HEK293 (cell line): ENCODE data around the gene KLHL25.

Experiments used
- CTCF ChIA-PET: fragments of 350-600 bp; formaldehyde crosslinking; extraction: SDS; loops from one replicate; lab custom pipeline; 2021; ENCODE audit warnings: antibody characterized with exemption; lab: Yijun Ruan, JAX
- POLR2A ChIA-PET: fragments of 300-600 bp; formaldehyde crosslinking; extraction: SDS; loops from one replicate; lab custom pipeline; 2020; ENCODE audit warnings: antibody characterized with exemption, inconsistent platforms; lab: Yijun Ruan, JAX
- H3K27ac ChIP-seq: fragments of 200-500 bp; sonication (Bioruptor generic); 2 replicates; pipeline ENCODE4 v1.5.1; 2014; ENCODE audit warnings: low read depth, low read length, control low read depth, inconsistent platforms; ENCODE audit errors: extremely low read depth
- H3K36me3 ChIP-seq, 2 experiments: fragments of 200-500 bp in 1 of 2; sonication (Bioruptor generic) in 1 of 2; 1 replicate in 1 of 2; 2 replicates in 1 of 2; pipeline ENCODE4 v1.5.1; 2014 to 2017; ENCODE audit warnings: inconsistent platforms in 2 of 2, low read length in 2 of 2; ENCODE audit not compliant: control insufficient read depth in 2 of 2, insufficient read depth in 1 of 2
- H3K4me1 ChIP-seq: fragments of 200-500 bp; sonication (Bioruptor generic); 2 replicates; pipeline ENCODE4 v1.5.1; 2014; ENCODE audit warnings: mild to moderate bottlenecking, low read length, inconsistent platforms; ENCODE audit not compliant: control insufficient read depth, insufficient read depth
- H3K4me3 ChIP-seq: 2 replicates; pipeline ENCODE4 v1.5.1; 2011; ENCODE audit warnings: low read depth, mild to moderate bottlenecking, control low read depth, low read length, moderate library complexity
- H3K9me3 ChIP-seq: fragments of 200-500 bp; sonication (Bioruptor generic); 2 replicates; pipeline ENCODE4 v1.5.1; 2014; ENCODE audit warnings: low read depth, low read length, inconsistent platforms; ENCODE audit not compliant: control insufficient read depth, insufficient read depth
- GLI4 ChIP-seq: fragments of 450-650 bp; formaldehyde crosslinking; IDR thresholded peaks from 2 replicates; pipeline ENCODE4 v1.5.1; 2016; ENCODE audit warnings: missing biosample characterization, missing genetic modification characterization
- GLIS1 ChIP-seq: fragments of 450-650 bp; formaldehyde crosslinking; IDR thresholded peaks from 2 replicates; pipeline ENCODE4 v1.5.1; 2016; ENCODE audit warnings: missing biosample characterization, missing genetic modification characterization
- ZNF16 ChIP-seq: fragments of 450-650 bp; formaldehyde crosslinking; IDR thresholded peaks from 2 replicates; pipeline ENCODE4 v1.5.1; 2016; ENCODE audit warnings: low read depth, missing biosample characterization, missing genetic modification characterization
- ZNF394 ChIP-seq: fragments of 450-650 bp; formaldehyde crosslinking; IDR thresholded peaks from 2 replicates; pipeline ENCODE4 v1.5.1; 2016; ENCODE audit warnings: missing biosample characterization, missing genetic modification characterization, mild to moderate bottlenecking, moderate library complexity, borderline replicate concordance
- ZNF548 ChIP-seq: fragments of 450-650 bp; formaldehyde crosslinking; IDR thresholded peaks from 2 replicates; pipeline ENCODE4 v1.5.1; 2016; ENCODE audit warnings: missing biosample characterization, missing genetic modification characterization
- ZNF558 ChIP-seq: fragments of 450-650 bp; formaldehyde crosslinking; IDR thresholded peaks from 2 replicates; pipeline ENCODE4 v1.5.1; 2016; ENCODE audit warnings: missing biosample characterization, missing genetic modification characterization
- ZNF76 ChIP-seq: fragments of 450-650 bp; formaldehyde crosslinking; IDR thresholded peaks from 2 replicates; pipeline ENCODE4; 2016; ENCODE audit warnings: low read depth, missing biosample characterization, missing genetic modification characterization, borderline replicate concordance
- ZNF768 ChIP-seq: fragments of 450-650 bp; formaldehyde crosslinking; IDR thresholded peaks from 2 replicates; pipeline ENCODE4 v1.5.1; 2018; ENCODE audit warnings: missing biosample characterization, mild to moderate bottlenecking, missing genetic modification characterization
- TF ChIP-seq, protein P1 (sequence below): fragments of 450-650 bp; formaldehyde crosslinking; optimal IDR thresholded peaks from 2 replicates; pipeline ENCODE3; 2016; ENCODE audit warnings: missing biosample characterization, mild to moderate bottlenecking, missing genetic modification characterization
- TF ChIP-seq, protein P2 (sequence below): fragments of 450-650 bp; formaldehyde crosslinking; IDR thresholded peaks from 2 replicates; pipeline ENCODE4 v1.5.1; 2016; ENCODE audit warnings: missing biosample characterization, missing genetic modification characterization
- TF ChIP-seq, protein P3 (sequence below): fragments of 450-650 bp; formaldehyde crosslinking; IDR thresholded peaks from 2 replicates; pipeline ENCODE4 v1.5.1; 2016; ENCODE audit warnings: missing biosample characterization, missing genetic modification characterization, borderline replicate concordance
- TF ChIP-seq, protein P4 (sequence below): fragments of 450-650 bp; formaldehyde crosslinking; IDR thresholded peaks from 2 replicates; pipeline ENCODE4 v1.5.1; 2016; ENCODE audit warnings: missing biosample characterization, missing genetic modification characterization

The KLHL25 gene

DNA sequence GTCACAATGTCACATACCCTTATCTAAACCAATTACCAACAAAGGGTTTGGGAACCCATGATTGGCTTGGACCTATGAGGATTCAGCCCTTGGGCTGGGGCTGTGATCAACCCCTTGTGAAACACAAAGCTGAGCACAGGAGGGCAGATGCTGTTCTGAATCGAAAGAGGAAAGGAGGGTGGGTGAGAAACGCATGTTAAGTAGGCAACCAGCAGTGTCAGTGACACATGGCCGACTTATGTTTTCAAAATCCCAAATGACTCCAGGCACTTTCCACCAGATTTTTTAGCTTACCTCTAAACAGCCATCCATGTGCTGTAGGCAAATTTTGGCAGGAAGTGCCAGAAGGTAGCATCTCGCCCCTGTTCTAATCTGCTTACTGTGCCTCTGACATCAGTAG is 34.1 kb upstream of the KLHL25 start:
- CTCF ChIA-PET: interaction anchor here (1.2 to 1.4 kb wide), 2 partner anchors 11 to 99 kb away, joined by 4 to 5 read pairs; no protein-coding TSS in a partner anchor
- POLR2A ChIA-PET: no interaction called here
- Histone ChIP-seq H3K27ac (no peak overlapping the region), H3K36me3 (no peaks in the 10 kb centered on the region), H3K4me3 (no peak overlapping the region), H3K4me1 (no peaks in the 10 kb centered on the region)
- TF ChIP-seq ZNF76: no peak
- no peak for TF ChIP-seq ZNF558 (tag by site-specific recombination)
- no peak for TF ChIP-seq ZNF768
- no peak for TF ChIP-seq ZNF16
- no peak for TF ChIP-seq GLIS1 (tag by site-specific recombination)
- TF ChIP-seq, protein P1, sequence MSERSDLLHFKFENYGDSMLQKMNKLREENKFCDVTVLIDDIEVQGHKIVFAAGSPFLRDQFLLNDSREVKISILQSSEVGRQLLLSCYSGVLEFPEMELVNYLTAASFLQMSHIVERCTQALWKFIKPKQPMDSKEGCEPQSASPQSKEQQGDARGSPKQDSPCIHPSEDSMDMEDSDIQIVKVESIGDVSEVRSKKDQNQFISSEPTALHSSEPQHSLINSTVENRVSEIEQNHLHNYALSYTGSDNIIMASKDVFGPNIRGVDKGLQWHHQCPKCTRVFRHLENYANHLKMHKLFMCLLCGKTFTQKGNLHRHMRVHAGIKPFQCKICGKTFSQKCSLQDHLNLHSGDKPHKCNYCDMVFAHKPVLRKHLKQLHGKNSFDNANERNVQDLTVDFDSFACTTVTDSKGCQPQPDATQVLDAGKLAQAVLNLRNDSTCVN: no peak
- no peak for TF ChIP-seq ZNF548 (tag by site-specific recombination)
- TF ChIP-seq, protein P2, sequence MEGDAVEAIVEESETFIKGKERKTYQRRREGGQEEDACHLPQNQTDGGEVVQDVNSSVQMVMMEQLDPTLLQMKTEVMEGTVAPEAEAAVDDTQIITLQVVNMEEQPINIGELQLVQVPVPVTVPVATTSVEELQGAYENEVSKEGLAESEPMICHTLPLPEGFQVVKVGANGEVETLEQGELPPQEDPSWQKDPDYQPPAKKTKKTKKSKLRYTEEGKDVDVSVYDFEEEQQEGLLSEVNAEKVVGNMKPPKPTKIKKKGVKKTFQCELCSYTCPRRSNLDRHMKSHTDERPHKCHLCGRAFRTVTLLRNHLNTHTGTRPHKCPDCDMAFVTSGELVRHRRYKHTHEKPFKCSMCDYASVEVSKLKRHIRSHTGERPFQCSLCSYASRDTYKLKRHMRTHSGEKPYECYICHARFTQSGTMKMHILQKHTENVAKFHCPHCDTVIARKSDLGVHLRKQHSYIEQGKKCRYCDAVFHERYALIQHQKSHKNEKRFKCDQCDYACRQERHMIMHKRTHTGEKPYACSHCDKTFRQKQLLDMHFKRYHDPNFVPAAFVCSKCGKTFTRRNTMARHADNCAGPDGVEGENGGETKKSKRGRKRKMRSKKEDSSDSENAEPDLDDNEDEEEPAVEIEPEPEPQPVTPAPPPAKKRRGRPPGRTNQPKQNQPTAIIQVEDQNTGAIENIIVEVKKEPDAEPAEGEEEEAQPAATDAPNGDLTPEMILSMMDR (tag by site-specific recombination): no peak
- TF ChIP-seq, all 188 proteins: peak for 0
- no peaks in the 10 kb centered on the region for H3K9me3 ChIP-seq

DNA sequence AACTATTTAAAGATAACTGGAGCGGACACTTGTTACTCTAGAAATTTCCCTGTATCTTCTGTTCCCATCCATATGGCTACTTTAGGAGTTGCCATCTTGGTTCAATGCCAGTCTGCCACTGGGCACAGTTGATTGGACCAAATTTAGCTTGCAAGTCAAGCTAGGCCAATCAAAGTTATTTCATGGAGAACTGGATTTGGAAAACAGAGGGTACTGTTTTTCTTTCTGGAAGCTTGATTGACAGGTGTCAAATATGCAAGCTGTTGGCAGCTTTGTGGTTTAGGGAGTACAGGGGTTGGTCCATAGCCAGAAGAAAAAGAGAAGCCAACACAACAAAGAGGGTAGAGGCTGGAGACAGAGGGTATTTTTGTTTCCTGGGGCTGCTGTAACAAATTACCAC is 33.4 kb upstream of the KLHL25 start:
- H3K36me3 ChIP-seq: no peaks in the 10 kb centered on the region
- no peak for TF ChIP-seq GLI4
- TF ChIP-seq, protein P3, sequence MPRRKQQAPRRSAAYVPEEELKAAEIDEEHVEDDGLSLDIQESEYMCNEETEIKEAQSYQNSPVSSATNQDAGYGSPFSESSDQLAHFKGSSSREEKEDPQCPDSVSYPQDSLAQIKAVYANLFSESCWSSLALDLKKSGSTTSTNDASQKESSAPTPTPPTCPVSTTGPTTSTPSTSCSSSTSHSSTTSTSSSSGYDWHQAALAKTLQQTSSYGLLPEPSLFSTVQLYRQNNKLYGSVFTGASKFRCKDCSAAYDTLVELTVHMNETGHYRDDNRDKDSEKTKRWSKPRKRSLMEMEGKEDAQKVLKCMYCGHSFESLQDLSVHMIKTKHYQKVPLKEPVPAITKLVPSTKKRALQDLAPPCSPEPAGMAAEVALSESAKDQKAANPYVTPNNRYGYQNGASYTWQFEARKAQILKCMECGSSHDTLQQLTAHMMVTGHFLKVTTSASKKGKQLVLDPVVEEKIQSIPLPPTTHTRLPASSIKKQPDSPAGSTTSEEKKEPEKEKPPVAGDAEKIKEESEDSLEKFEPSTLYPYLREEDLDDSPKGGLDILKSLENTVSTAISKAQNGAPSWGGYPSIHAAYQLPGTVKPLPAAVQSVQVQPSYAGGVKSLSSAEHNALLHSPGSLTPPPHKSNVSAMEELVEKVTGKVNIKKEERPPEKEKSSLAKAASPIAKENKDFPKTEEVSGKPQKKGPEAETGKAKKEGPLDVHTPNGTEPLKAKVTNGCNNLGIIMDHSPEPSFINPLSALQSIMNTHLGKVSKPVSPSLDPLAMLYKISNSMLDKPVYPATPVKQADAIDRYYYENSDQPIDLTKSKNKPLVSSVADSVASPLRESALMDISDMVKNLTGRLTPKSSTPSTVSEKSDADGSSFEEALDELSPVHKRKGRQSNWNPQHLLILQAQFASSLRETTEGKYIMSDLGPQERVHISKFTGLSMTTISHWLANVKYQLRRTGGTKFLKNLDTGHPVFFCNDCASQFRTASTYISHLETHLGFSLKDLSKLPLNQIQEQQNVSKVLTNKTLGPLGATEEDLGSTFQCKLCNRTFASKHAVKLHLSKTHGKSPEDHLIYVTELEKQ (tag by site-specific recombination): no peak
- TF ChIP-seq, protein P4, sequence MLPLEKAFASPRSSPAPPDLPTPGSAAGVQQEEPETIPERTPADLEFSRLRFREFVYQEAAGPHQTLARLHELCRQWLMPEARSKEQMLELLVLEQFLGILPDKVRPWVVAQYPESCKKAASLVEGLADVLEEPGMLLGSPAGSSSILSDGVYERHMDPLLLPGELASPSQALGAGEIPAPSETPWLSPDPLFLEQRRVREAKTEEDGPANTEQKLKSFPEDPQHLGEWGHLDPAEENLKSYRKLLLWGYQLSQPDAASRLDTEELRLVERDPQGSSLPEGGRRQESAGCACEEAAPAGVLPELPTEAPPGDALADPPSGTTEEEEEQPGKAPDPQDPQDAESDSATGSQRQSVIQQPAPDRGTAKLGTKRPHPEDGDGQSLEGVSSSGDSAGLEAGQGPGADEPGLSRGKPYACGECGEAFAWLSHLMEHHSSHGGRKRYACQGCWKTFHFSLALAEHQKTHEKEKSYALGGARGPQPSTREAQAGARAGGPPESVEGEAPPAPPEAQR (tag by site-specific recombination): no peak
- H3K4me3 ChIP-seq: no peak overlapping the region
- ChIA-PET POLR2A (no interaction called here), CTCF (interaction anchor here (1.0 to 2.1 kb wide), 4 partner anchors 12 to 98 kb away, joined by 3 to 7 read pairs (median 4); no protein-coding TSS in a partner anchor)
- no peak overlapping the region for H3K27ac ChIP-seq
- H3K9me3 ChIP-seq: no peaks in the 10 kb centered on the region
- no peaks in the 10 kb centered on the region for H3K4me1 ChIP-seq

DNA sequence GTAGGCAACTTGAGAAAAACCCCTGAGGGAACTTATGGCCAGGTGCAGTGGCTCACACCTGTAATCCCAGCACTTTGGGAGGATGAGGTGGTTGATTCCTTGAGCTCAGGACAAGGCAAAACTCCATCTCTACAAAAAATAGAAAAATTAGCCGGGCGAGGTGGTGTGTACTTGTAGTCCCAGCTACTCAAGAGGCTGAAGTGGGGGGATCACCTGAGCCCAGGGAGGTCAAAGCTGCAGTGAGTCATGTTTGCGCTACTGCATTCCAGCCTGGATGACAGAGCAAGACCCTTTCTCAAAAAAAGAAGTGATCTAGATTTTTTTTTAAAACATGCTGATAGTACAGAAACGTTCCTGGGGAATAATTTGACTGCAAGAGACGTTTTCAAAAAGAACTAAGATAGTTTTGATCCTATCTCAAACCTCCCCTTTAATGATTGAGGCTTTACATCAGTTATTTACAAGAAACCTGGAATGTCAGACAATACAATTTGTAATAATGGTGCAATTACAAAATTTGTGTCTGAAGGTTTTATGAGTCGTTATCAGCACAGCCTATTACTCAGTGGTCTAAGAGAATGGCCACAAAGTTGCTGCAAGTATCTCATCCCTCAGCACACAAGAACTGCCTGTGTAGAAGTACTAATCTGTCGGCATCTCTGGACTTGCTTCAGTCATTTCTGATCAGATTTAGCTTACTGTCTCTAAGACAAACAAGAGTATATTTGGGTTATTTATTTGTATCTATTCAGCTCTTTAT is 32.2 kb upstream of the KLHL25 start:
- POLR2A ChIA-PET: no interaction called here
- TF ChIP-seq GLIS1 (tag by site-specific recombination) (0 out of 2 replicates have a peak, but pooled peaks have one; percentile 15), ZNF394 (no peak)
- TF ChIP-seq, all 188 proteins: peak for 1
- no peak overlapping the region for H3K27ac ChIP-seq
- no peaks in the 10 kb centered on the region for H3K36me3 ChIP-seq
- no peaks in the 10 kb centered on the region for H3K9me3 ChIP-seq
- no peak overlapping the region for H3K4me3 ChIP-seq
- no peaks in the 10 kb centered on the region for H3K4me1 ChIP-seq
- CTCF ChIA-PET: interaction anchor here (1.2 to 3.5 kb wide), 4 partner anchors 14 to 97 kb away, joined by 3 to 17 read pairs (median 6); no protein-coding TSS in a partner anchor
